ENCODE measurements around the gene ZNF561. TPM values are rescaled to one million over a fixed set of nuclear protein-coding genes. Genes with fewer than 3 reads are reported as not detected.

ZNF561 gene
- total RNA-seq, 1 donor from 2014 or later, result 89.8 TPM

- Mint-ChIP-seq H3K4me1 (no peaks in the 10 kb centered on the region), H3K9me3 (peaks cover 47% of the 10 kb centered on the region), H3K27ac (no peak overlapping the region), H3K4me3 (no peak overlapping the region), H3K27me3 (ENCODE audit: low read depth) (no peaks in the 10 kb centered on the region), H3K36me3 (peaks cover 76% of the 10 kb centered on the region)
- no peak for TF ChIP-seq CTCF (IDR thresholded peaks at IDR 0.05; ENCODE audit: unreplicated experiment)
- no peak for DNase-seq (ENCODE audit: low spot score in 2 of 2, unreplicated experiment in 2 of 2)
Observed at GRCh38 chr19:9650345-9650744, 29.3 kb upstream of the ZNF561 start.

GRCh38 chr19:9645472-9645871 lies 24.4 kb upstream of the ZNF561 start:
- Mint-ChIP-seq H3K36me3 (peaks cover 43% of the 10 kb centered on the region), H3K4me1 (no peaks in the 10 kb centered on the region), H3K27ac (no peak overlapping the region), H3K4me3 (no peak overlapping the region), H3K27me3 (ENCODE audit: low read depth) (no peaks in the 10 kb centered on the region), H3K9me3 (peaks cover 34% of the 10 kb centered on the region)
- TF ChIP-seq CTCF (IDR thresholded peaks at IDR 0.05; ENCODE audit: unreplicated experiment), result no peak
- no peak for DNase-seq (ENCODE audit: low spot score in 2 of 2, unreplicated experiment in 2 of 2)

GRCh38 chr19:9644472-9644871 lies 23.4 kb upstream of the ZNF561 start:
- Mint-ChIP-seq H3K9me3 (peaks cover 25% of the 10 kb centered on the region), H3K4me3 (no peak overlapping the region), H3K36me3 (peaks cover 33% of the 10 kb centered on the region), H3K27me3 (ENCODE audit: low read depth) (no peaks in the 10 kb centered on the region), H3K27ac (no peak overlapping the region), H3K4me1 (no peaks in the 10 kb centered on the region)
- DNase-seq (ENCODE audit: low spot score in 2 of 2, unreplicated experiment in 2 of 2), result no peak
- TF ChIP-seq CTCF (IDR thresholded peaks at IDR 0.05; ENCODE audit: unreplicated experiment), result no peak

- H3K4me3 Mint-ChIP-seq, result no peak overlapping the region
- H3K9me3 Mint-ChIP-seq, result peaks cover 17% of the 10 kb centered on the region
- no peak for DNase-seq (ENCODE audit: low spot score in 2 of 2, unreplicated experiment in 2 of 2)
- H3K4me1 Mint-ChIP-seq, result no peaks in the 10 kb centered on the region
- H3K36me3 Mint-ChIP-seq, result peaks cover 20% of the 10 kb centered on the region
- TF ChIP-seq CTCF (IDR thresholded peaks at IDR 0.05; ENCODE audit: unreplicated experiment), result no peak
- no peak overlapping the region for H3K27ac Mint-ChIP-seq
- no peaks in the 10 kb centered on the region for H3K27me3 Mint-ChIP-seq (ENCODE audit: low read depth)
Observed at GRCh38 chr19:9641810-9642209, 20.8 kb upstream of the ZNF561 start.

GRCh38 chr19:9640956-9641355 lies 19.9 kb upstream of the ZNF561 start:
- H3K4me1 Mint-ChIP-seq, result no peaks in the 10 kb centered on the region

More at GRCh38 chr19:9640956-9641355, 19.9 kb upstream of the ZNF561 start:
- Mint-ChIP-seq H3K36me3 (peaks cover 16% of the 10 kb centered on the region), H3K4me3 (no peak overlapping the region), H3K27me3 (ENCODE audit: low read depth) (no peaks in the 10 kb centered on the region), H3K27ac (no peak overlapping the region), H3K9me3 (peaks cover 14% of the 10 kb centered on the region)
- TF ChIP-seq CTCF (IDR thresholded peaks at IDR 0.05; ENCODE audit: unreplicated experiment), result no peak
- DNase-seq (ENCODE audit: low spot score in 2 of 2, unreplicated experiment in 2 of 2), result no peak

Measured in mesothelial cell of epicardium (in vitro differentiated cells).